ELR (cell line): Measurements from ENCODE around the gene WASHC2A.
"Not testable (repeated sequence)": the region's sequence is repeated elsewhere in the genome, so short reads cannot be mapped to it uniquely, and the experiment has no call there.

Experiments
- DNase-seq: peaks from one replicate; pipeline ENCODE4 v3.0.0-alpha.2; 2015; ENCODE audit warnings: low read depth

The WASHC2A gene

GRCh38 chr10:50059946-50060345 is 7.8 kb upstream of the WASHC2A start:
- not testable (repeated sequence) for DNase-seq

GRCh38 chr10:50061548-50061947 is 6.2 kb upstream of the WASHC2A start:
- not testable (repeated sequence) for DNase-seq

- DNase-seq: no peak
Observed at GRCh38 chr10:50063100-50063499, 4.7 kb upstream of the WASHC2A start.

- DNase-seq: not testable (repeated sequence)
Observed at GRCh38 chr10:50068352-50068659, 552 bp downstream of the WASHC2A start.

GRCh38 chr10:50075139-50075538 is 7.4 kb downstream of the WASHC2A start:
- not testable (repeated sequence) for DNase-seq

GRCh38 chr10:50075544-50075943 is 7.8 kb downstream of the WASHC2A start:
- DNase-seq: peak; percentile 3

- DNase-seq: not testable (repeated sequence)
Observed at GRCh38 chr10:50091304-50091703, 23.6 kb downstream of the WASHC2A start.

GRCh38 chr10:50092928-50093327 is 25.2 kb downstream of the WASHC2A start:
- not testable (repeated sequence) for DNase-seq

- DNase-seq: not testable (repeated sequence)
Observed at GRCh38 chr10:50094630-50095029, 26.9 kb downstream of the WASHC2A start.

GRCh38 chr10:50095402-50095801 is 27.6 kb downstream of the WASHC2A start:
- not testable (repeated sequence) for DNase-seq

GRCh38 chr10:50096722-50097121 is 29.0 kb downstream of the WASHC2A start:
- DNase-seq: not testable (repeated sequence)

- DNase-seq: not testable (repeated sequence)
Observed at GRCh38 chr10:50098645-50099044, 30.9 kb downstream of the WASHC2A start.

- DNase-seq: not testable (repeated sequence)
Observed at GRCh38 chr10:50101139-50101582, 33.4 kb downstream of the WASHC2A start.

- DNase-seq: not testable (repeated sequence)
Observed at GRCh38 chr10:50101747-50102146, 34.0 kb downstream of the WASHC2A start.

GRCh38 chr10:50102267-50102666 is 34.5 kb downstream of the WASHC2A start:
- DNase-seq: not testable (repeated sequence)

- DNase-seq: not testable (repeated sequence)
Observed at GRCh38 chr10:50108999-50109698, 41.4 kb downstream of the WASHC2A start.

GRCh38 chr10:50112419-50113112 is 44.8 kb downstream of the WASHC2A start:
- not testable (repeated sequence) for DNase-seq

GRCh38 chr10:50126765-50127164 is 59.0 kb downstream of the WASHC2A start:
- DNase-seq: not testable (repeated sequence)

GRCh38 chr10:50127770-50128292 is 60.1 kb downstream of the WASHC2A start:
- DNase-seq: not testable (repeated sequence)

GRCh38 chr10:50131245-50131965 is 63.7 kb downstream of the WASHC2A start:
- peak; percentile 19 for DNase-seq

- not testable (repeated sequence) for DNase-seq
Observed at GRCh38 chr10:50132322-50132721, 64.6 kb downstream of the WASHC2A start.

- not testable (repeated sequence) for DNase-seq
Observed at GRCh38 chr10:50132841-50133240, 65.1 kb downstream of the WASHC2A start.
